ENCODE measurements around the gene CACNA1C. TPM values are rescaled to one million over a fixed set of nuclear protein-coding genes. Genes with fewer than 3 reads are reported as not detected.
"Not testable (repeated sequence)": the region's sequence is repeated elsewhere in the genome, so short reads cannot be mapped to it uniquely, and the experiment has no call there.

Gene CACNA1C
- polyA plus RNA-seq, 1 donor = 11.4 TPM

GRCh38 chr12:2234646-2235350 lies 182.0 kb downstream of the CACNA1C start:
- no peak for DNase-seq

- DNase-seq = no peak
These were observed 183.9 kb downstream of the CACNA1C start for GRCh38 chr12:2236506-2237294.

- DNase-seq = no peak
These were observed 185.3 kb downstream of the CACNA1C start for GRCh38 chr12:2238111-2238510.

- no peak for DNase-seq
These were observed 186.6 kb downstream of the CACNA1C start for GRCh38 chr12:2239381-2239871.

- DNase-seq = no peak
These were observed 187.6 kb downstream of the CACNA1C start for GRCh38 chr12:2240390-2240789.

- no peak for DNase-seq
These were observed 188.2 kb downstream of the CACNA1C start for GRCh38 chr12:2240984-2241383.

GRCh38 chr12:2242216-2242615 lies 189.4 kb downstream of the CACNA1C start:
- DNase-seq = no peak

- no peak for DNase-seq
These were observed 190.0 kb downstream of the CACNA1C start for GRCh38 chr12:2242816-2243215.

GRCh38 chr12:2243275-2243674 lies 190.5 kb downstream of the CACNA1C start:
- DNase-seq = no peak

- DNase-seq = no peak
These were observed 191.4 kb downstream of the CACNA1C start for GRCh38 chr12:2244013-2244861.

GRCh38 chr12:2246358-2246757 lies 193.6 kb downstream of the CACNA1C start:
- DNase-seq = no peak

- DNase-seq = no peak
These were observed 194.3 kb downstream of the CACNA1C start for GRCh38 chr12:2247120-2247519.

GRCh38 chr12:2247596-2247995 lies 194.8 kb downstream of the CACNA1C start:
- DNase-seq = no peak

GRCh38 chr12:2248087-2248900 lies 195.5 kb downstream of the CACNA1C start:
- no peak for DNase-seq

GRCh38 chr12:2248901-2249381 lies 196.2 kb downstream of the CACNA1C start:
- no peak for DNase-seq

GRCh38 chr12:2250797-2251196 lies 198.0 kb downstream of the CACNA1C start:
- no peak for DNase-seq

GRCh38 chr12:2251526-2252209 lies 198.9 kb downstream of the CACNA1C start:
- no peak for DNase-seq

- no peak for DNase-seq
These were observed 202.5 kb downstream of the CACNA1C start for GRCh38 chr12:2255311-2255710.

GRCh38 chr12:2255731-2256130 lies 202.9 kb downstream of the CACNA1C start:
- not testable (repeated sequence) for DNase-seq

GRCh38 chr12:2256453-2256852 lies 203.7 kb downstream of the CACNA1C start:
- no peak for DNase-seq

- no peak for DNase-seq
These were observed 204.1 kb downstream of the CACNA1C start for GRCh38 chr12:2256915-2257314.
